Esophagus muscularis mucosa (tissue), 4 donors: Measurements from ENCODE around the gene DEPDC4. TPM values are rescaled to one million over a fixed set of nuclear protein-coding genes. Genes with fewer than 3 reads are reported as not detected.

ENCODE experiments used
- DNase-seq: peaks from one replicate; pipeline ENCODE4 v3.0.0-alpha.2; 2017; ENCODE audit errors: extremely low spot score
- H3K27ac ChIP-seq, 4 donors: fragments of 200-600 bp; sonication (generic); replicated peaks in 1 of 4; 1 replicate in 3 of 4; 2 replicates in 1 of 4; pipeline ENCODE4 v1.5.1; 2016 to 2019; ENCODE audit warnings: mild to moderate bottlenecking in 1 of 4
- H3K27me3 ChIP-seq, 4 donors: fragments of 200-600 bp; sonication (generic); one replicate each; pipeline versions ENCODE4 v1.5.1 to v1.6.0; 2016 to 2019
- H3K36me3 ChIP-seq, 4 donors: fragments of 200-600 bp; sonication (generic); one replicate each; pipeline ENCODE4 v1.5.1; 2016 to 2019
- H3K4me1 ChIP-seq, 4 donors: fragments of 200-600 bp; sonication (generic); one replicate each; pipeline ENCODE4 v1.5.1; 2016 to 2019
- H3K4me3 ChIP-seq, 4 donors: fragments of 200-600 bp; sonication (generic); 1 replicate in 2 of 4; 2 replicates in 2 of 4; pipeline ENCODE4 v1.5.1; 2016 to 2019; ENCODE audit warnings: mild to moderate bottlenecking in 4 of 4, moderate library complexity in 1 of 4
- H3K9me3 ChIP-seq, 4 donors: fragments of 200-600 bp; sonication (generic); 1 replicate in 3 of 4; 2 replicates in 1 of 4; pipeline ENCODE4 v1.5.1; 2016 to 2019
- CTCF ChIP-seq, 3 experiments: fragments of 200-600 bp in 2 of 3; fragments of 450-650 bp in 1 of 3; sonication (generic) in 2 of 3; IDR thresholded peaks; one replicate each; pipeline ENCODE4 v1.5.1; 2017 to 2019; ENCODE audit warnings: antibody characterized with exemption in 3 of 3, mild to moderate bottlenecking in 2 of 3, moderate library complexity in 1 of 3
- EP300 ChIP-seq: sonication (generic); formaldehyde crosslinking; IDR thresholded peaks from one replicate; pipeline ENCODE4 v1.6.1; 2017; ENCODE audit warnings: antibody characterized with exemption
- POLR2A ChIP-seq: fragments of 450-650 bp; IDR thresholded peaks from one replicate; pipeline ENCODE4 v1.6.1; 2017; ENCODE audit warnings: antibody characterized with exemption, moderate library complexity, mild to moderate bottlenecking, low read depth
- POLR2AphosphoS5 ChIP-seq, 2 donors: sonication (generic); formaldehyde crosslinking; IDR thresholded peaks; one replicate each; pipeline ENCODE4 v1.6.1; 2017; ENCODE audit warnings: antibody characterized with exemption in 2 of 2
- WGBS: methylation state at CpG from one replicate; pipeline ENCODE4 v1.1.5; 2018; 5-methylcytosine and 5-hydroxymethylcytosine counted together
- intact Hi-C: fragments of 100-400 bp; cut with DNase I; formaldehyde crosslinking; loops from one replicate; pipeline ENCODE4 v1.15.1; 2023
- total RNA-seq, 4 donors: library from RNA; depleted of rRNA; stranded (reverse); fragments of >200 nt; gene quantifications; one replicate each; pipeline versions ENCODE4 v1.1.0 to v1.2.1, GENCODE V29; 2016

The DEPDC4 gene
- total RNA-seq, 4 donors from 2014 or later = 0.34 to 0.50 TPM; not detected in 2

- Histone ChIP-seq H3K36me3 (peaks cover 0 to 9% (median 7%) of the 10 kb centered on the region in 4 donors), H3K27ac (no peak overlapping the region), H3K27me3 (no peaks in the 10 kb centered on the region), H3K4me3 (no peak overlapping the region), H3K9me3 (no peaks in the 10 kb centered on the region), H3K4me1 (peaks cover 0 to 16% (median 8%) of the 10 kb centered on the region in 4 donors)
- no peak for DNase-seq
- intact Hi-C loops = no loop called here
- 100% methylated on average over 1 of the region's 1 CpG for WGBS
- no peak for TF ChIP-seq EP300
- TF ChIP-seq POLR2AphosphoS5 (IDR thresholded peaks at IDR 0.05) = no peak
- no peak for TF ChIP-seq POLR2A
- no peak for TF ChIP-seq CTCF (IDR thresholded peaks at IDR 0.05)
Measured at GRCh38 chr12:100279607-100280244, 12.8 kb upstream of the DEPDC4 start.

GRCh38 chr12:100279159-100279558 lies 12.3 kb upstream of the DEPDC4 start:
- intact Hi-C loops = no loop called here
- DNase-seq = no peak
- Histone ChIP-seq H3K36me3 (peaks cover 0 to 3% (median 2%) of the 10 kb centered on the region in 4 donors), H3K27me3 (no peaks in the 10 kb centered on the region), H3K4me1 (peaks cover 0 to 16% (median 8%) of the 10 kb centered on the region in 4 donors), H3K9me3 (no peaks in the 10 kb centered on the region), H3K27ac (no peak overlapping the region), H3K4me3 (no peak overlapping the region)
- TF ChIP-seq EP300 (no peak), CTCF (IDR thresholded peaks at IDR 0.05) (no peak), POLR2AphosphoS5 (IDR thresholded peaks at IDR 0.05) (no peak), POLR2A (no peak)
- WGBS = 97% methylated on average over 7 of the region's 7 CpGs

GRCh38 chr12:100274291-100274690 lies 7.4 kb upstream of the DEPDC4 start:
- Histone ChIP-seq H3K4me3 (no peak overlapping the region), H3K4me1 (peaks cover 7 to 39% (median 36%) of the 10 kb centered on the region in 4 donors), H3K27ac (no peak overlapping the region), H3K9me3 (no peaks in the 10 kb centered on the region), H3K36me3 (no peaks in the 10 kb centered on the region), H3K27me3 (no peaks in the 10 kb centered on the region)
- intact Hi-C loops = no loop called here
- 92% methylated on average over 2 of the region's 2 CpGs for WGBS
- DNase-seq = no peak
- TF ChIP-seq POLR2AphosphoS5 (IDR thresholded peaks at IDR 0.05) (no peak), CTCF (IDR thresholded peaks at IDR 0.05) (no peak), EP300 (no peak), POLR2A (no peak)

- Histone ChIP-seq H3K9me3 (no peaks in the 10 kb centered on the region), H3K36me3 (no peaks in the 10 kb centered on the region), H3K27me3 (no peaks in the 10 kb centered on the region), H3K27ac (no peak overlapping the region), H3K4me3 (no peak overlapping the region), H3K4me1 (peaks cover 12 to 44% (median 40%) of the 10 kb centered on the region in 4 donors)
- no peak for DNase-seq
- intact Hi-C loops = no loop called here
- TF ChIP-seq CTCF (IDR thresholded peaks at IDR 0.05) (no peak), POLR2A (no peak), EP300 (no peak), POLR2AphosphoS5 (IDR thresholded peaks at IDR 0.05) (no peak)
- 80% methylated on average over 4 of the region's 4 CpGs for WGBS
Measured at GRCh38 chr12:100273782-100274181, 6.9 kb upstream of the DEPDC4 start.
